Sigmoid colon (tissue), 4 donors: ENCODE data around the gene OR2T8.

ENCODE experiments used
- CTCF ChIP-seq, 4 experiments: fragments of 450-650 bp in 3 of 4; fragments of 200-600 bp in 1 of 4; IDR thresholded peaks; one replicate each; pipeline ENCODE4 v1.5.1; 2016 to 2019; ENCODE audit warnings: antibody characterized with exemption in 4 of 4, mild to moderate bottlenecking in 3 of 4, moderate library complexity in 2 of 4
- EP300 ChIP-seq, 4 donors: sonication (generic); formaldehyde crosslinking; IDR thresholded peaks; one replicate each; pipeline ENCODE4 v1.6.1; 2017; ENCODE audit warnings: antibody characterized with exemption in 4 of 4
- POLR2A ChIP-seq, 2 donors: fragments of 450-650 bp; IDR thresholded peaks; one replicate each; pipeline ENCODE4 v1.6.1; 2016; ENCODE audit warnings: antibody characterized with exemption in 2 of 2, mild to moderate bottlenecking in 2 of 2, moderate library complexity in 2 of 2

DNA sequence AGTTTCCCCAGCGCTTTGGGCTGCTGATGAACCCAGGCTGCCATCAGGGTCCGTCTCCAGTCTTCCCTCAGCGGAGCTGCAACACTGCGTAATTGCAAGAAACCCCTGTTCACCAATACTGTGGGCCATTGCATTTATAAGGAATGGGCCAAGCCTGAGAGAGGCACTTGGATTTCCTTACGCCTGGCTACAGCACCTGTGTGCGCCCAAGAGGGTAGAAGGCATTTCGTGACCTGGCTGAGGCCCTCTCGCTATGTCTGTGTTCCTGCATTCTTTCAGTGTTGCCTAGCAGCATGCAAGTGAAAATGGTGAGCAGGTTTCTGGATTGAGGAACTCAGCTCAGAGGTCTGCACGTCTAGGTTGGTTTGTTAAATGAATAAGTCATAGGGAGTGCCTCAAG is 36.7 kb upstream of the OR2T8 start:
- TF ChIP-seq CTCF (IDR thresholded peaks at IDR 0.05): no peak
- TF ChIP-seq EP300 (IDR thresholded peaks at IDR 0.05): no peak
- no peak for TF ChIP-seq POLR2A (IDR thresholded peaks at IDR 0.05)
